HEK293 (cell line): ENCODE data around the gene DLGAP3.

ENCODE experiments used
- CTCF ChIA-PET: fragments of 350-600 bp; formaldehyde crosslinking; extraction: SDS; loops from one replicate; lab custom pipeline; 2021; ENCODE audit warnings: antibody characterized with exemption; lab: Yijun Ruan, JAX
- POLR2A ChIA-PET: fragments of 300-600 bp; formaldehyde crosslinking; extraction: SDS; loops from one replicate; lab custom pipeline; 2020; ENCODE audit warnings: antibody characterized with exemption, inconsistent platforms; lab: Yijun Ruan, JAX
- H3K27ac ChIP-seq: fragments of 200-500 bp; sonication (Bioruptor generic); 2 replicates; pipeline ENCODE4 v1.5.1; 2014; ENCODE audit warnings: low read depth, low read length, control low read depth, inconsistent platforms; ENCODE audit errors: extremely low read depth
- H3K36me3 ChIP-seq, 2 experiments: fragments of 200-500 bp in 1 of 2; sonication (Bioruptor generic) in 1 of 2; 1 replicate in 1 of 2; 2 replicates in 1 of 2; pipeline ENCODE4 v1.5.1; 2014 to 2017; ENCODE audit warnings: inconsistent platforms in 2 of 2, low read length in 2 of 2; ENCODE audit not compliant: control insufficient read depth in 2 of 2, insufficient read depth in 1 of 2
- H3K4me1 ChIP-seq: fragments of 200-500 bp; sonication (Bioruptor generic); 2 replicates; pipeline ENCODE4 v1.5.1; 2014; ENCODE audit warnings: mild to moderate bottlenecking, low read length, inconsistent platforms; ENCODE audit not compliant: control insufficient read depth, insufficient read depth
- H3K4me3 ChIP-seq: 2 replicates; pipeline ENCODE4 v1.5.1; 2011; ENCODE audit warnings: low read depth, mild to moderate bottlenecking, control low read depth, low read length, moderate library complexity
- H3K9me3 ChIP-seq: fragments of 200-500 bp; sonication (Bioruptor generic); 2 replicates; pipeline ENCODE4 v1.5.1; 2014; ENCODE audit warnings: low read depth, low read length, inconsistent platforms; ENCODE audit not compliant: control insufficient read depth, insufficient read depth
- EGR2 ChIP-seq: fragments of 450-650 bp; formaldehyde crosslinking; IDR thresholded peaks from 2 replicates; pipeline ENCODE4 v1.5.1; 2016; ENCODE audit warnings: low read depth, missing biosample characterization, missing genetic modification characterization
- GLI2 ChIP-seq: fragments of 450-650 bp; formaldehyde crosslinking; IDR thresholded peaks from 2 replicates; pipeline ENCODE4; 2017; ENCODE audit warnings: missing biosample characterization, missing genetic modification characterization, low read depth, borderline replicate concordance
- HOXC10 ChIP-seq: sonication (generic); formaldehyde crosslinking; IDR thresholded peaks from 2 replicates; pipeline ENCODE4 v1.8.1; 2023; ENCODE audit warnings: mild to moderate bottlenecking, missing genetic modification reagents
- KLF7 ChIP-seq: fragments of 450-650 bp; formaldehyde crosslinking; IDR thresholded peaks from 2 replicates; pipeline ENCODE4 v1.5.1; 2016; ENCODE audit warnings: missing biosample characterization, missing genetic modification characterization, borderline replicate concordance
- PRDM1 ChIP-seq: fragments of 450-650 bp; formaldehyde crosslinking; IDR thresholded peaks from 2 replicates; pipeline ENCODE4; 2016; ENCODE audit warnings: missing biosample characterization, missing genetic modification characterization
- YY1 ChIP-seq: fragments of 450-650 bp; formaldehyde crosslinking; IDR thresholded peaks from 2 replicates; pipeline ENCODE4 v1.5.1; 2018; ENCODE audit warnings: missing biosample characterization, missing genetic modification characterization
- ZBTB17 ChIP-seq: fragments of 450-650 bp; formaldehyde crosslinking; IDR thresholded peaks from 2 replicates; pipeline ENCODE4 v1.5.1; 2016; ENCODE audit warnings: missing biosample characterization, missing genetic modification characterization
- ZBTB20 ChIP-seq: fragments of 450-650 bp; formaldehyde crosslinking; IDR thresholded peaks from 2 replicates; pipeline ENCODE4 v1.5.1; 2016; ENCODE audit warnings: missing biosample characterization, missing genetic modification characterization
- ZBTB7A ChIP-seq: fragments of 450-650 bp; formaldehyde crosslinking; IDR thresholded peaks from 2 replicates; pipeline ENCODE4 v1.5.1; 2016; ENCODE audit warnings: low read depth, missing biosample characterization, missing genetic modification characterization
- ZEB2 ChIP-seq: fragments of 450-650 bp; formaldehyde crosslinking; IDR thresholded peaks from 2 replicates; pipeline ENCODE4 v1.5.1; 2016; ENCODE audit warnings: missing biosample characterization, missing genetic modification characterization
- ZFHX2 ChIP-seq: fragments of 450-650 bp; formaldehyde crosslinking; conservative IDR thresholded peaks from 2 replicates; pipeline ENCODE4 v1.5.1; 2016; ENCODE audit warnings: missing biosample characterization, missing genetic modification characterization
- ZNF138 ChIP-seq: fragments of 450-650 bp; formaldehyde crosslinking; IDR thresholded peaks from 2 replicates; pipeline ENCODE4 v1.5.1; 2016; ENCODE audit warnings: missing biosample characterization, missing genetic modification characterization, borderline replicate concordance
- ZNF155 ChIP-seq: fragments of 450-650 bp; formaldehyde crosslinking; IDR thresholded peaks from 2 replicates; pipeline ENCODE4 v1.5.1; 2016; ENCODE audit warnings: missing biosample characterization, missing genetic modification characterization
- ZNF223 ChIP-seq: fragments of 450-650 bp; formaldehyde crosslinking; IDR thresholded peaks from 2 replicates; pipeline ENCODE4 v1.5.1; 2016; ENCODE audit warnings: missing biosample characterization, missing genetic modification characterization
- ZNF335 ChIP-seq: fragments of 450-650 bp; formaldehyde crosslinking; conservative IDR thresholded peaks from 2 replicates; pipeline ENCODE4 v1.5.1; 2016; ENCODE audit warnings: missing biosample characterization, missing genetic modification characterization
- ZNF354C ChIP-seq: fragments of 450-650 bp; formaldehyde crosslinking; IDR thresholded peaks from 2 replicates; pipeline ENCODE4 v1.5.1; 2016; ENCODE audit warnings: missing biosample characterization, missing genetic modification characterization, low read depth, borderline replicate concordance
- ZNF426 ChIP-seq: fragments of 450-650 bp; formaldehyde crosslinking; IDR thresholded peaks from 2 replicates; pipeline ENCODE4 v1.5.1; 2017; ENCODE audit warnings: missing biosample characterization, missing genetic modification characterization, mild to moderate bottlenecking, inconsistent platforms, moderate library complexity
- ZNF548 ChIP-seq: fragments of 450-650 bp; formaldehyde crosslinking; IDR thresholded peaks from 2 replicates; pipeline ENCODE4 v1.5.1; 2016; ENCODE audit warnings: missing biosample characterization, missing genetic modification characterization
- ZNF560 ChIP-seq: fragments of 450-650 bp; formaldehyde crosslinking; IDR thresholded peaks from 2 replicates; pipeline ENCODE4 v1.5.1; 2017; ENCODE audit warnings: missing biosample characterization, missing genetic modification characterization, borderline replicate concordance
- ZNF571 ChIP-seq: fragments of 450-650 bp; formaldehyde crosslinking; IDR thresholded peaks from 2 replicates; pipeline ENCODE4 v1.5.0; 2017; ENCODE audit warnings: missing biosample characterization, missing genetic modification characterization
- ZNF596 ChIP-seq: fragments of 450-650 bp; IDR thresholded peaks from 2 replicates; pipeline ENCODE4 v1.5.0; 2018; ENCODE audit warnings: missing biosample characterization, mild to moderate bottlenecking, missing genetic modification characterization, moderate library complexity
- ZNF621 ChIP-seq: fragments of 450-650 bp; formaldehyde crosslinking; IDR thresholded peaks from 2 replicates; pipeline ENCODE4 v1.5.1; 2017; ENCODE audit warnings: missing biosample characterization, missing genetic modification characterization
- ZNF677 ChIP-seq: fragments of 450-650 bp; IDR thresholded peaks from 2 replicates; pipeline ENCODE4 v1.5.0; 2018; ENCODE audit warnings: missing biosample characterization, mild to moderate bottlenecking, missing genetic modification characterization, moderate library complexity
- TF ChIP-seq, protein P1 (sequence below): fragments of 450-650 bp; formaldehyde crosslinking; IDR thresholded peaks from 2 replicates; pipeline ENCODE4 v1.5.1; 2016; ENCODE audit warnings: missing biosample characterization, missing genetic modification characterization
- TF ChIP-seq, protein P2 (sequence below): sonication (generic); formaldehyde crosslinking; IDR thresholded peaks from 2 replicates; pipeline ENCODE4 v1.8.1; 2022; ENCODE audit warnings: mild to moderate bottlenecking, moderate library complexity, missing genetic modification reagents
- TF ChIP-seq, protein P3 (sequence below): fragments of 450-650 bp; formaldehyde crosslinking; IDR thresholded peaks from 2 replicates; pipeline ENCODE4 v1.5.1; 2016; ENCODE audit warnings: missing biosample characterization, missing genetic modification characterization
- TF ChIP-seq, protein P4 (sequence below): fragments of 450-650 bp; formaldehyde crosslinking; IDR thresholded peaks from 2 replicates; pipeline ENCODE4 v1.5.1; 2016; ENCODE audit warnings: missing biosample characterization, missing genetic modification characterization, borderline replicate concordance

DLGAP3 gene

DNA sequence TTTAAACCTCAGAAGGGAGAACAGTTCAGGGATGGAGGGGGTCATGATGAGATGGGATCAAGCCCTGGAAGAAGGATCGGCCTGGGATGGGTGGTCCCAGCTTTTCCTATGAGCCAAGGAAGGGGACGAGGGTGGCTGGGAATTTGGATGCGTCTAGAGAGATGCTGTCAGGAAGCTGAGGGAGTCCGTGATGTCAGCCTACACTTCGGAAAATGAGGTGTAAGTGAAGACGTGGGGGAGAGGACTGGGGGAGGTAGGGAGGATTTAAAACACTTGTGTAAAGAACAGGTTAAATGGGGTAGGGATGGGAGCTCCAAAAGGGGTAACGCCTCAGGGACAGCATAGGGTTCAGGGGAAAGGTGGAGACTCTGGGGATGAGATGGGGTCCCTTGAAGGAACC is 27.5 kb downstream of the DLGAP3 start:
- H3K27ac ChIP-seq, result no peak overlapping the region
- H3K36me3 ChIP-seq, result no peaks in the 10 kb centered on the region
- ChIA-PET POLR2A (no interaction called here), CTCF (no interaction called here)
- no peaks in the 10 kb centered on the region for H3K9me3 ChIP-seq
- TF ChIP-seq EGR2 (tag by site-specific recombination) (0 out of 2 replicates have a peak, but pooled peaks have one; percentile 19), ZNF335 (no peak)
- H3K4me1 ChIP-seq, result no peaks in the 10 kb centered on the region
- no peak overlapping the region for H3K4me3 ChIP-seq

DNA sequence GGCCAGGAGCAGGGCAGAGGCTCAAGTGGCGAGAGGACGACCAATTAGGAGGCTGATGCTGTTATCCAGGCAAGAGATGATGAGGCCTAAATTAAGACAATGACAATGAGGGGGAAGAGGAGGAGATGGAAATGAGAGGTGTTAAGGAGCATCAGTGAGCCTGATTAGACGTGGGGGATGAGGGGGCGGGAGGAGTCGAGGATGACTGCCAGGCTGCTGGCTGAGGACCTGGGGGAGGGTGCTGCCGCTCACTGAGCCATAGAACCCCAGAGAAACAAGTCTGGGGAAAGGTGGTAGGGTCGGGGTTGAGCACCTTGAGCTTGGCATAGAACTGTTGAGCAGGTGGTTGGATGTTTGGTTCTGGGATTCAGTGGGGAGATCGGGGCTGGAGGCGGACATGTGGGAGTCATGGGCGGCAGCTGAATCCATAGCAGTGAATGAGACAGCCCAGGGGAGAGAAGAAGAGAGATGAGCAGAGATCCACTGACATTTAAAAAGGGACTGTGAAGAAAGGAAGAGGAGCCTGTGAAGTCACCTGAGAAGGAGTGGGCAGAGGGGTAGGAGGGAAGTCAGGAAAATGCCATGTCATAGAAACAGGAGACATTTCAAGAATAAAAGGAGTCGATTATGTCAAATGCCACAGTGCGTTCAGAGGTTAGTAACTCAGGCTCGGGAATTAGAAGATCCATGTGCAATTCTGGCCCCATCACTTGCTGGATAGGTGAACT is 28.5 kb downstream of the DLGAP3 start:
- no peak overlapping the region for H3K4me3 ChIP-seq
- H3K36me3 ChIP-seq, result no peaks in the 10 kb centered on the region
- H3K27ac ChIP-seq, result no peak overlapping the region
- ChIA-PET POLR2A (interaction anchor here (0.6 kb wide), 1 partner anchor 82 kb away, joined by 7 read pairs; no protein-coding TSS in a partner anchor), CTCF (interaction anchor here (0.6 kb wide), 1 partner anchor 34 kb away, joined by 6 read pairs; no protein-coding TSS in a partner anchor)
- no peaks in the 10 kb centered on the region for H3K9me3 ChIP-seq
- no peak for TF ChIP-seq ZNF571 (tag by site-specific recombination)
- TF ChIP-seq, protein P1, sequence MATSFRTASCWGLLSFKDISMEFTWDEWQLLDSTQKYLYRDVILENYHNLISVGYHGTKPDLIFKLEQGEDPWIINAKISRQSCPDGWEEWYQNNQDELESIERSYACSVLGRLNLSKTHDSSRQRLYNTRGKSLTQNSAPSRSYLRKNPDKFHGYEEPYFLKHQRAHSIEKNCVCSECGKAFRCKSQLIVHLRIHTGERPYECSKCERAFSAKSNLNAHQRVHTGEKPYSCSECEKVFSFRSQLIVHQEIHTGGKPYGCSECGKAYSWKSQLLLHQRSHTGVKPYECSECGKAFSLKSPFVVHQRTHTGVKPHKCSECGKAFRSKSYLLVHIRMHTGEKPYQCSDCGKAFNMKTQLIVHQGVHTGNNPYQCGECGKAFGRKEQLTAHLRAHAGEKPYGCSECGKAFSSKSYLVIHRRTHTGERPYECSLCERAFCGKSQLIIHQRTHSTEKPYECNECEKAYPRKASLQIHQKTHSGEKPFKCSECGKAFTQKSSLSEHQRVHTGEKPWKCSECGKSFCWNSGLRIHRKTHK, result no peak
- no peak for TF ChIP-seq ZNF138
- peak; percentile 94 for TF ChIP-seq EGR2 (tag by site-specific recombination)
- TF ChIP-seq PRDM1 (tag by site-specific recombination), result no peak
- peak; percentile 91 for TF ChIP-seq ZFHX2 (tag by site-specific recombination)
- no peak for TF ChIP-seq ZNF155 (tag by site-specific recombination)
- TF ChIP-seq, protein P2, sequence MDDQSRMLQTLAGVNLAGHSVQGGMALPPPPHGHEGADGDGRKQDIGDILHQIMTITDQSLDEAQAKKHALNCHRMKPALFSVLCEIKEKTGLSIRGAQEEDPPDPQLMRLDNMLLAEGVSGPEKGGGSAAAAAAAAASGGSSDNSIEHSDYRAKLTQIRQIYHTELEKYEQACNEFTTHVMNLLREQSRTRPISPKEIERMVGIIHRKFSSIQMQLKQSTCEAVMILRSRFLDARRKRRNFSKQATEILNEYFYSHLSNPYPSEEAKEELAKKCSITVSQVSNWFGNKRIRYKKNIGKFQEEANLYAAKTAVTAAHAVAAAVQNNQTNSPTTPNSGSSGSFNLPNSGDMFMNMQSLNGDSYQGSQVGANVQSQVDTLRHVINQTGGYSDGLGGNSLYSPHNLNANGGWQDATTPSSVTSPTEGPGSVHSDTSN (CRISPR knock-in tag), result no peak
- TF ChIP-seq, protein P3, sequence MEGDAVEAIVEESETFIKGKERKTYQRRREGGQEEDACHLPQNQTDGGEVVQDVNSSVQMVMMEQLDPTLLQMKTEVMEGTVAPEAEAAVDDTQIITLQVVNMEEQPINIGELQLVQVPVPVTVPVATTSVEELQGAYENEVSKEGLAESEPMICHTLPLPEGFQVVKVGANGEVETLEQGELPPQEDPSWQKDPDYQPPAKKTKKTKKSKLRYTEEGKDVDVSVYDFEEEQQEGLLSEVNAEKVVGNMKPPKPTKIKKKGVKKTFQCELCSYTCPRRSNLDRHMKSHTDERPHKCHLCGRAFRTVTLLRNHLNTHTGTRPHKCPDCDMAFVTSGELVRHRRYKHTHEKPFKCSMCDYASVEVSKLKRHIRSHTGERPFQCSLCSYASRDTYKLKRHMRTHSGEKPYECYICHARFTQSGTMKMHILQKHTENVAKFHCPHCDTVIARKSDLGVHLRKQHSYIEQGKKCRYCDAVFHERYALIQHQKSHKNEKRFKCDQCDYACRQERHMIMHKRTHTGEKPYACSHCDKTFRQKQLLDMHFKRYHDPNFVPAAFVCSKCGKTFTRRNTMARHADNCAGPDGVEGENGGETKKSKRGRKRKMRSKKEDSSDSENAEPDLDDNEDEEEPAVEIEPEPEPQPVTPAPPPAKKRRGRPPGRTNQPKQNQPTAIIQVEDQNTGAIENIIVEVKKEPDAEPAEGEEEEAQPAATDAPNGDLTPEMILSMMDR (tag by site-specific recombination), result no peak
- no peak for TF ChIP-seq ZNF560 (tag by site-specific recombination)
- no peaks in the 10 kb centered on the region for H3K4me1 ChIP-seq

DNA sequence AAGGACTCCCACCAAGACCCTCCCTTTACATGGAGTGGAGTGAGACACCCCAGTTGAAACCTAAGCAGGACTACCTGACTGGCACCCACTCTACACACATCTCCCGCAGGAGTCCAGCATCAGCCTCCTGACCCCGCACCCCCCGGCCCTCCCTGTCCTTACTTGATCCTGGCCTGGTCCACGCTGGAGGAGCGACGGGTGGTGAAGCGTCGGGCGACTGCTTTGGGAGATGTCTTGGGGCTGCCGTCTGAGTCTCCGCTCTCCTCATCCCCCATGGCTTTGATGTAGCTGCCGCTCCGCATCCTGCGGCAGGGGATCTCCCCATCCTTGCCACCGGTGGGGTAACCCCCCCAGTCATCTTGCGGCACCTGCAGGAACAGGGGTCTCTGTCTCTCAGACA is 29.5 kb downstream of the DLGAP3 start:
- Histone ChIP-seq H3K4me3 (no peak overlapping the region), H3K27ac (no peak overlapping the region), H3K4me1 (no peaks in the 10 kb centered on the region), H3K36me3 (no peaks in the 10 kb centered on the region), H3K9me3 (no peaks in the 10 kb centered on the region)
- POLR2A ChIA-PET, result no interaction called here
- CTCF ChIA-PET, result no interaction called here
- TF ChIP-seq ZNF223 (tag by site-specific recombination) (no peak), ZNF596 (no peak), ZNF621 (tag by site-specific recombination) (no peak), KLF7 (tag by site-specific recombination) (no peak), HOXC10 (no peak), GLI2 (no peak), ZBTB20 (no peak), YY1 (tag by site-specific recombination) (no peak), ZNF677 (no peak), ZBTB7A (tag by site-specific recombination) (no peak), ZBTB17 (tag by site-specific recombination) (no peak), ZEB2 (tag by site-specific recombination) (no peak), ZNF548 (tag by site-specific recombination) (no peak), ZNF354C (tag by site-specific recombination) (no peak), ZNF426 (tag by site-specific recombination) (no peak)
- TF ChIP-seq, protein P4, sequence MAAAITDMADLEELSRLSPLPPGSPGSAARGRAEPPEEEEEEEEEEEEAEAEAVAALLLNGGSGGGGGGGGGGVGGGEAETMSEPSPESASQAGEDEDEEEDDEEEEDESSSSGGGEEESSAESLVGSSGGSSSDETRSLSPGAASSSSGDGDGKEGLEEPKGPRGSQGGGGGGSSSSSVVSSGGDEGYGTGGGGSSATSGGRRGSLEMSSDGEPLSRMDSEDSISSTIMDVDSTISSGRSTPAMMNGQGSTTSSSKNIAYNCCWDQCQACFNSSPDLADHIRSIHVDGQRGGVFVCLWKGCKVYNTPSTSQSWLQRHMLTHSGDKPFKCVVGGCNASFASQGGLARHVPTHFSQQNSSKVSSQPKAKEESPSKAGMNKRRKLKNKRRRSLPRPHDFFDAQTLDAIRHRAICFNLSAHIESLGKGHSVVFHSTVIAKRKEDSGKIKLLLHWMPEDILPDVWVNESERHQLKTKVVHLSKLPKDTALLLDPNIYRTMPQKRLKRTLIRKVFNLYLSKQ, result no peak
